ENCODE measurements around the gene HAPLN2.
"Not testable (repeated sequence)": the region's sequence is repeated elsewhere in the genome, so short reads cannot be mapped to it uniquely, and the experiment has no call there.

Gene HAPLN2

GRCh38 chr1:156618853-156619581 is at the start of gene HAPLN2:
Gene HAPLN2, plus strand, starts transcription at chr1:156619415. Its CDS starts 4,076 bp downstream, at chr1:156623491.
- no peak for DNase-seq

- no peak for DNase-seq
These were observed 47.9 kb upstream of the HAPLN2 start for GRCh38 chr1:156571261-156571852.

- DNase-seq: peak; percentile 75
These were observed 47.1 kb upstream of the HAPLN2 start, which contains the start of gene IQGAP3 for GRCh38 chr1:156571919-156572662. Gene IQGAP3, minus strand, starts transcription at chr1:156572565. Its CDS starts 36 bp downstream, at chr1:156572529.

GRCh38 chr1:156572663-156573018 is 46.6 kb upstream of the HAPLN2 start:
- no peak for DNase-seq

GRCh38 chr1:156574039-156574633 is 45.1 kb upstream of the HAPLN2 start:
- no peak for DNase-seq

- DNase-seq: no peak
These were observed 41.7 kb upstream of the HAPLN2 start for GRCh38 chr1:156577550-156577949.

GRCh38 chr1:156578055-156578454 is 41.2 kb upstream of the HAPLN2 start:
- no peak for DNase-seq

GRCh38 chr1:156579472-156579871 is 39.7 kb upstream of the HAPLN2 start, which contains the start of gene TTC24:
Gene TTC24, plus strand, starts transcription at chr1:156579723. Its CDS starts 1,642 bp downstream, at chr1:156581365.
- no peak for DNase-seq

GRCh38 chr1:156581661-156582387 is 37.4 kb upstream of the HAPLN2 start:
- no peak for DNase-seq

GRCh38 chr1:156582388-156583017 is 36.7 kb upstream of the HAPLN2 start:
- no peak for DNase-seq

GRCh38 chr1:156583821-156584622 is 35.2 kb upstream of the HAPLN2 start:
- DNase-seq: peak; percentile 52

GRCh38 chr1:156584813-156585212 is 34.4 kb upstream of the HAPLN2 start:
- peak; percentile 41 for DNase-seq

- no peak for DNase-seq
These were observed 32.9 kb upstream of the HAPLN2 start for GRCh38 chr1:156586323-156586722.

GRCh38 chr1:156586892-156587477 is 32.2 kb upstream of the HAPLN2 start:
- DNase-seq: no peak

GRCh38 chr1:156587927-156588326 is 31.3 kb upstream of the HAPLN2 start:
- not testable (repeated sequence) for DNase-seq

GRCh38 chr1:156589546-156589945 is 29.7 kb upstream of the HAPLN2 start:
- no peak for DNase-seq

GRCh38 chr1:156590326-156591180 is 28.7 kb upstream of the HAPLN2 start:
- DNase-seq: no peak

GRCh38 chr1:156591181-156591431 is 28.1 kb upstream of the HAPLN2 start:
- no peak for DNase-seq

- DNase-seq: peak; percentile 28
These were observed 27.6 kb upstream of the HAPLN2 start, which contains the start of gene NAXE for GRCh38 chr1:156591432-156592157. Gene NAXE, plus strand, starts transcription at chr1:156591776. Its CDS starts 29 bp downstream, at chr1:156591805.
